GM19395 (cell line): ENCODE data around the gene POLE.

Experiments used
- ATAC-seq: cut with Tn5 transposase; IDR thresholded peaks from one replicate; pipeline ENCODE4 v1.9.1; 2021; ENCODE audit warnings: mild to moderate bottlenecking, moderate library complexity; ENCODE audit not compliant: unreplicated experiment

Gene POLE

GRCh38 chr12:132582582-132583410, 104.3 kb downstream of the POLE start:
- ATAC-seq: no peak

DNA sequence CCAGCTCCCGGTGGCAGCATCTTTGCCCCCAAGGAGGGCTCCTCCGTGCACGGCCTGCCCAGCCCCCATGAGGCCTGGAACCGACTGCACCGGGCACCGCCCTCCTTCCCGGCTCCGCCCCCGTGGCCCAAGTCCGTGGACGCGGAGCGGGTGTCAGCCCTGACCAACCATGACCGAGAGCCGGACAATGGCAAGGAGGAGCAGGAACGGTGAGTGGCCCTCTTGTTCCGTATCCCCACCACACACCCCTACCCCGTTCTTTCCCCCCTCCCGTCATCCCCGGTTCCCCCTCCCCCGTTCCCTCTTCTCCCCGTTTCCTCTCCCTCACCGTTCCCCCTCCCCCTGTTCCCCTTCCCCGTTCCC, 105.1 kb downstream of the POLE start:
- ATAC-seq: no peak

DNA sequence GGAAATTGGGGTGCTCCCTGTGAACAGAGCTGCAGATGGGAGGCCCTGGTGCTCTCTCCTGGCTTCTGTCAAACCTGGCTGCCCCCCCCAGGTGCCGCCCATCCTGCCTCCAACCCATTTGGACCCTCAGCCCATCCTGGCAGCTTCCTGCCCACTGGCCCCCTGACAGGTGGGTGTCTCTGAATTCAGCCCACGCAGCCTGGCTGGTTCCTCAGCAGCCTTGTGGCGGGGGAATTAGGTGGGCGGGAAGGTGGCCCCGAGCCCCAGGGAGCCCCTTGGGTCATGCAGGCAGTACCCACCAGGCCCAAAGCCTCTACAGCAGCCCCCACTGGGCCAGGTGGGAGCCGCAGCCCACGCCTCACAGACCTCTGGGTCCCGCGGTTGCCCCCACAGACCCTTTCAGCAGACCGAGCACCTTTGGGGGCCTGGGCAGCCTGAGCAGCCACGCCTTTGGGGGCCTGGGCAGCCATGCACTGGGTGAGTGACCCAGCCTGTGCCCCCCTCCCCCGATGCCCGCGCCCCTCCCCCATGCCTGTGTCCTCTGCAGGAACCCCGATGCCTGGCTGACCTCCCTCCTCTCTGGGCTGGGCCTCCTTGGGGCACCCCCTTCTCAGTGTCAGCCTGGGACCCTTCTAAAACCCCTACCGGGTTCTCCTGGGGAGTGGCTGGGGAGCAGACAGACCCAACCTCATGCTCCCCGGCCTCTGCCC, 105.6 kb downstream of the POLE start:
- ATAC-seq: no peak

DNA sequence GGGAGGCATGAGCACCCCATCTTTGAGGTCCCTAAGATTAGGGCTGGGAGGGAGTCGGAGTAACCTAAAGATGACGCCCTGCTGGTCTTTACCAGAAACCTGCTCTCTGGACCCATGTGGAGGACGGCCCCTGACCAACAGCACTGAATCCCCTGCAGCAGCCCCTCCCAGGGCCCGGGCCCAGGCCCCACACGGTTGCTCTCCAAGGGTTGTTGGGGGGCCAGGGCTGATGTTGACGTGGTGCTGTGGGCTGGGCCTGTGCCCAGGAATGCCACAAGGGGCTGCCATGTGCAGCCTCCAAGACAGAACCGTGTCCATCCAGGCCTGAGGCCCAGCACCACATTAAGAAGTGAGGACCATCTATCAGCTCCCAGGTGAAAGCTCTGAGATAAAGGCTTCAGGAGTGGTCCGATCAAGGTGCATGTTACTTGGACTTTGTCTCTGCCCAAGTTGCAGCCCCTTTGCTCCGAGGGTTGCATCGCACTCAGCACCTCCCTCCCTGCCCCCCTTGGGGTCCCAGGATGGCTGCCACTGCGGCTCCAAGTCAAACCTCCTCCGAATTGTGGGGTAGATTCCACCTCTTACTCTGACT, 106.3 kb downstream of the POLE start:
- ATAC-seq: no peak

DNA sequence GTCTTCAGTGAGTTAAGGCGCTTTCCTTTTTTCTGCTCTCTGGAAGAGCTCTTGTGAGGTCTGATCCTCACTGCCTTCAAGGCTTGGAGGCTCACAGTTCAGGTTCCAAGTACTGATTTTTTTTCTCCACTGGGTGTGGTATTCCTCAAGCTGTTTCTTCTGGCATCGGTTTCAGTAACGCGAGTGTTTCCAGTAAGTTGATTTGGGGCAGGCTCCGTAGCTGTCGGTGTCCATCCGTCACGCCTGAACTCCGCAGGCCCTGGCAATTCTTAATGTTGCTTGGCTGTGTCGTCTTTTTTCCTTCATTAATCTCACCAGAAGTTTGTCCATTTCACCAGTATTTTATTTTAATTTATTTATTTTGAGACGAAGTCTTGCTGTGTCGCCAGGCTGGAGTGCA, 107.4 kb downstream of the POLE start:
- no peak for ATAC-seq

- no peak for ATAC-seq
Measured at GRCh38 chr12:132578826-132579225, 108.3 kb downstream of the POLE start.

GRCh38 chr12:132578118-132578517, 109.0 kb downstream of the POLE start:
- no peak for ATAC-seq

- ATAC-seq: no peak
Measured at GRCh38 chr12:132577191-132577920, 109.8 kb downstream of the POLE start.

DNA sequence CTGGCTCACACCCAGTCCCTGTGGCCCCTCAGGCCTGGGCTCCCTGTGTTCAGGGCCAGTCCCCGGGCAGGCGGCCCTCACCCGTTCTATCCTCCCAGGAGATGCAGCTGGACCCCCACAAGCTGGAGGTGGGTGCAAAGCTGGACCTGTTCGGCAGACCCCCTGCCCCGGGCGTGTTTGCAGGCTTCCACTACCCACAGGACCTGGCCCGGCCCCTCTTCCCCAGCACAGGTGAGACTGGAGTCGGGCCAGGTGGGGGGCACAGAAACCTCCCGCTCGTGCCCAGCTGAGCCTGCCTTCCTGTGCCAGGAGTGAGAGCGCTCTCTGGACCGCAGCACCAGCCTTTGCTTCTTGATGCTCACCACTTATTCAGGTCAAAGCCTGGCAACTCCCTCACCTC, 110.4 kb downstream of the POLE start:
- no peak for ATAC-seq

GRCh38 chr12:132575661-132576060, 111.5 kb downstream of the POLE start:
- no peak for ATAC-seq

- ATAC-seq: no peak
Measured at GRCh38 chr12:132574271-132574996, 112.7 kb downstream of the POLE start.
